ENCODE results near the gene CD302. TPM values are rescaled to one million over a fixed set of nuclear protein-coding genes. Genes with fewer than 3 reads are reported as not detected.
"Not testable (repeated sequence)": the region's sequence is repeated elsewhere in the genome, so short reads cannot be mapped to it uniquely, and the experiment has no call there.

CD302 gene
- total RNA-seq, 1 donor from 2014 or later = 19.7 TPM

DNA sequence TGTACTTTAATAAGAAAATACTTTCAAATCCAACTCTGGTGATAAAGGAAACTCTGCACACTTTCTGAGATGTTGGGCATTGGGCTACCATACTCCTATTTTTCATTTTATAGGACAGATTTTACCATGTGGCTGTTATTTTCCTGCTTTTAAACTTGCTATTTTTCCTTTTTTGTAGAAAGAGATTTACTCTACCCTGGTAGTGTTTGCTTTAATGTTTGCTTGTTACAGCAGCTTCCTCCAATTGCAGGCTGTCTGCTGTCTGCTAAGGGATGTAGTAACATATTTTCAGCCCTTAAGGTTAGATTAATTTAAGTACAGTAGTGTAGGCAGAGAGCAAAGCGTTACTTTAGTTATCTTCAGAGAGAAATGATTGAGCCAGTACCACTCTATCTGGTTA is 47.1 kb downstream of the CD302 start:
- no peak for DNase-seq (ENCODE audit: low spot score)

DNA sequence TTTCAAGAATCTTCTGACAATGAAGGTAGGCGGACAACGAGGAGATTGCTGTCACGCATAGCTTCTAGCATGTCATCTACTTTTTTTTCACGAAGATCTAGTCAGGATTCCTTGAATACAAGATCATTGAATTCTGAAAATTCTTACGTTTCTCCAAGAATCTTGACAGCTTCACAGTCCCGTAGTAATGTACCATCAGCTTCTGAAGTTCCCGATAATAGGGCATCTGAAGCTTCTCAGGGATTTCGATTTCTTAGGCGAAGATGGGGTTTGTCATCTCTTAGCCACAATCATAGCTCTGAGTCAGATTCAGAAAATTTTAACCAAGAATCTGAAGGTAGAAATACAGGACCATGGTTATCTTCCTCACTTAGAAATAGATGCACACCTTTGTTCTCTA is 49.9 kb downstream of the CD302 start:
- no peak for DNase-seq (ENCODE audit: low spot score)

DNA sequence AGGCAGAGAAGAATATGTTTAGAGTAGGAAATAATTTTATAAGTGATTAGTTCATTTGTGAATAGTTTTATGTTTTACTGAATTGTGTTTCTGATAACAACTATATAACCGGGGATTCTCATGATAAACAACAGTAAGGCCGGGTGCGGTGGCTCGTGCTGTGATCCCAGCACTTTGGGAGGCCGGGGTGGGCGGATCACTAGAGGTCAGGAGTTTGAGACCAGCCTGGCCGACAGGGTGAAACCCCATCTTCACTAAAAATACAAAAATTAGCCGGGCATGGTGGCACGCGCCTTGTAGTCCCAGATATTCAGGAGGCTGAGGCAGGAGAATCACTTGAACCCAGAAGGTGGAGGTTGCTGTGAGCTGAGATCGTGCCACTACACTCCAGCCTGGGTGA is 52.8 kb downstream of the CD302 start:
- DNase-seq (ENCODE audit: low spot score) = not testable (repeated sequence)

DNA sequence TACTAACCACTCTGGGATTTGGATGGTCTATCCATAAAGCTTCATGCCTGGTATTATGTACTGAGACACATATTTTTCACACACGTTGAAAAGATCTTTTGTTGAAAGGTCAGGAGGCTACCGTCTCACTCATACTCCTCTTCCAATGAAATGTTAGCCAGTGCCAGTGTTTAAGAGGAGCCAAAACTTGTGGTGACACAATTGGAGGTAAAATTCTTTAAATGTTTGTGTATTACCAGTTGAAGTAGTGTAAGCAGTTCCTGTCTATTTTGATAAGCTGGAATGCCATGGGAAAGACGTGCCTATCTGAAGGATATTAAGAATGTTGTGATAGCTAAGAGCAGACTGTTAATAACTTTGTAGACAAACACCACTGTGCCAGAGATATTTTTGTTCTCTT is 53.6 kb downstream of the CD302 start:
- DNase-seq (ENCODE audit: low spot score) = no peak

DNA sequence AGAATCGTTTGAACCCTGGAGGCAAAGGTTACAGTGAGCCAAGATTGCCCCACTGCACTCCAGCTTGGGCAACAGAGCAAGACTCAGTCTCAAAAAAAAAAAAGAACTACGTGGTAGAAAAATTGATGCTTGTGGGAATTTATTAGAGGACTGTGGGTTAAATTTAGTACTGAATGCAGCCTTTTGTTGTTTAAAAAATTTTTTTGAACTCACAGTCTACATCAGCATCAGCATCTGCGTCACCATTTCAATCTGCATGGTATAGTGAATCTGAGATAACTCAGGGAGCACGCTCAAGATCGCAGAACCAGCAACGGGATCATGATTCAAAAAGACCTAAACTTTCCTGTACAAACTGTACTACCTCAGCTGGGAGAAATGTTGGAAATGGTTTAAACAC is 55.2 kb downstream of the CD302 start:
- no peak for DNase-seq (ENCODE audit: low spot score)

DNA sequence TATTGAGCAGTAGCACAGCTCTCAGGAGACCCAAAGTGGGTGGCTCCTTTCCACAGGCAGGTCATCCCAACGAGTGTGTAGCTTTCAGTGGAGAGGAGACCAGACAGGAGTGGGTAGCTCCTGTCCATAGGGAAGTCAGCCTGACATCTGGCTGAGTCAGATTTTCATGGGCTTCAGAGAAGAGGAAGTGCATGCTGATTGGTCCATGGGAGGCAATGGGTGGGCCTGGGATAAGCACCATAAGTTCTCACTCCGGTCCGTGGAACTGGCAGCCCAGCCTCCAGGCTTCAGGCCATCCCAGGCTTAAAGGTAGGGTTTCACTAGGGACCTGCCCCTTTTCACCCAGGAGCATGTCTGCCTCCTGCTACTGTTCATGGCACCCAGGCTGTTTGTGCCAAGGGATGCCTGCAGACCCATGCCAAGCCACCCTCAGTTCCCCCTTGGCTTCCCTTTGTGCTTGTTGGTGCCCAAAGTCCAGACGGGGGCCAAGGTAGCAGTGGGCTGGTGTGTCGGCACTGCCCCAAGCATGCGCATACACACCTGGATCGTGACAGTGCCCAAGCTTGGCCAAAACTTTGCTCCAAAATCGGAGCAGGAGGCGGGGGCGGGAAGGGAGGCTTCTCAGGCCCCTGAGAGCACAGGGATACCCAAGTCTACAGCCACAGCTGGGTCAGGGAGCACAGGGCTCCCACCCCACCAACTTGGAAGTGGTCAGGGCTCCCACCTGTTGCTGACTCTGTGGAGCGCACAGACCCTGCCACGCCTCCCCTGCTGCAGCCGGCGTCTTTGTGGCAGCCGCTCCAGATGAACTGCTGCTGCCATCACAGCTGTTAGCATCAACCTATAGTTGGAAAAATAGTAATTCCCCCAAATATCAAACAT is 59.3 kb downstream of the CD302 start:
- DNase-seq (ENCODE audit: low spot score) = no peak

DNA sequence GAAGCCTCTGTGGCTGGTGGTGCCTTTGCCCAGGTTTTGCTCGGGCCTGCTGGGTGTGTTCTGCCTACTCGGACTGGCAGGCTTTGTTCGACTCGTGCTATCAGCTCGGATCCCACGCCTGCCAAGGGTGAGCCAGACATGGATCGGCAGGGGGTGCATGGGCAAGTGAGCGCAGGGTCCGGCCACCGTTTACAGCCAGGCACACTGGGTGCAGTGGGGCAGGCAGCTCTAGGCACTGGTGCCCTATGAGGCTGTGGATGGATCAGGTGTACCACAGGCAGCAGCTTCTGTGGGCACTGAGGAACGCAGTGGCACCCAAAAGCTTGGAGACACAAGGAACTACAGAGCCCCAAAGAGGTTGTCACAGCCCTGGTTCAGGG is 60.1 kb downstream of the CD302 start:
- DNase-seq (ENCODE audit: low spot score) = no peak

DNA sequence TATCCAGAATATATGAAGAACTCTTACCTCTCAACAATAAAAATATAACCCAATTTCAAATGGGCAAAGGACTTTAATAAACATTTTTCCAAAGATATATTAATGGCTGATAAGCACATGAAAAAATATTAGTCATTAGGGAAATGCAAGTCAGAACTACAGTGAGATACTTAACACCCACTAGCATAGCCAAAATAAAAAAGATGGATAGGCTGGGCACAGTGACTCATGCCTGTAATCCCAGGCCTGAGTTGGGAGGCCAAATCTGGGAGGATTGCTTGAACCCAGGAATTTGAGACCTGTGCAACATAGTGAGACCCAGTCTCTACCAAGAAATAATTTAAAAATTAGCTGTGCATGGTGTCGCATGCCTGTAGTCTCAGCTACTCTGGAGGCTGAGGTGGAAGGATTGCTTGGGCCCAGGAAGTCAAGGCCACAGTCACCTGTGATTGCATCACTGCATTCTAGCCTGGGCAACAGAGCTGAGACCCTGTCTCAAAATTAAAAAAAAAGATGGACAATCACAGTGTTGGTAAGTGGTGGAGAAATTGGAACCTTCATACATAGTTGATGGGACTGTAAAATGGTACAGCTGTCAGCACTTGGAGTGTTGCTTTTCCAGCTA is 60.6 kb downstream of the CD302 start:
- DNase-seq (ENCODE audit: low spot score) = no peak

DNA sequence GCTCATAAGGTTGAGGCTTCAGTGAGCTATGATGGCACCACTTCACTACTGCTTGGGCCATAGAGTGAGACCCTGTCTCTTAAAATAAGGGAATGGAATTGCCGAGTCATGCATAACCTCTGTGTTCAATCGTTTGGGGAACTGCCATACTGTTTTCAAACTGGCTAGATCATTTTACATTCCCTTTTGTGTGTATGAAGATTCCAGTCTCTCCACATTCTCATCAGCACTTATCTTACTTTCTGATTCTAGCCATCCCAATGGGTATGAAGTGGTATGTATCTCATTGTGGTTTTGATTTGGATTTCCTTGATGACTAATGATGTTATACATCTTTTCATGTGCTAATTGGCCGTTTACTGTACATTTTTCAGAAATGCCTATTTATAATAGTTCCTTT is 62.0 kb downstream of the CD302 start:
- DNase-seq (ENCODE audit: low spot score) = no peak

DNA sequence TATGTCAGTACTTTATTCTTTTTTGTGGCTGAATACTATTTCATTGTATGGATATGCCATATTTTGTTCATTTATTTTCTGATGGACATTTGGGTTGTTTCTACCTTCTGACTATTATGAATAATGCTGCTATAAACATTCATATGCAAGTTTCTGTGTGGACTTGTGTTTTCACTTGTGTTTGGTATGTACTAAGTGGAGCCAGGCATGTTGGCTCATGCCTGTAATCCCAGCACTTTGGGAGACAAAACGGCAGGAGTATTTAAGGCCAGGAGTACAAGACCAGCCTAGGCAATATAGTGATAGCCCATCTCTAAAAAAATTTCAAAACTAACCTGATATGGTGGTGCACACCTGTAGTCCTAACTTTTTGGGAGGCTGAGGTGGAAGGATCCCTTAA is 62.4 kb downstream of the CD302 start:
- no peak for DNase-seq (ENCODE audit: low spot score)

DNA sequence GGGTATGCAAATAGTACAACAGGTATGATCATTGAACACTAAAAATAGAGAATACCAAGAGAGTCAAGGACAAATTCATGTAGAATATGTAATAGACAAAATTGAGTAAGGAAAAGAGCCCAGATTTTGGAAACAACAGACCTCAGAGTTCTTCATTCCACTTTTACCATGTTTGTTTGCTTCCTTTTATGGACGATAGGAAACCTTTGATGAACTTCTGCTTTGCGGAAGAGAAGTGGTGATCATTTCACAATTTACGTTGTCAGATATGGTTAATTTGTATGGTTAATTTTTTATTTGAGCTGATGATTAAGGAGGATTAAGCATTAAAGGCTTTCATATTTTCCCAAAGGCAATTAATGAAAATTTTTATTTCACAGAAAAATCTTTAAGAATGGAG is 69.4 kb downstream of the CD302 start:
- DNase-seq (ENCODE audit: low spot score) = no peak

DNA sequence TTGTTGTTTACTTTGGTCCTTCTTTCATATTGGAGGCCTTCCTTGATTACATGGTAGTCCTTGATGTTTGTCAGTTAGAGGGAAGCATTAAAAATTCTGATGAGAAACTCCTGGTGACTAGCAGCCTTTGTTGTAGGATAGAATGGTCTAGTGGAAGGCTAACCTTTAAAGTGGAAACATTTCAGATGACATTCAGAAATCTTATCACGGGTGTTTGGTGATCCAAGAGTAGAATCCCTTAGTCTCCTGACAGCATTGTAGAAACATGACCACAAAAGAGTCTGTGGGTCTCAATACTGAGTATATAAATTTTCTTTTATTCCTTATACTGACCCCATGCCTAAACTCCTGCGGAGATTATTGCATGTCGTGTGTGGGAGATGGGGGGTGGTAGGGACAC is 72.3 kb downstream of the CD302 start:
- no peak for DNase-seq (ENCODE audit: low spot score)

DNA sequence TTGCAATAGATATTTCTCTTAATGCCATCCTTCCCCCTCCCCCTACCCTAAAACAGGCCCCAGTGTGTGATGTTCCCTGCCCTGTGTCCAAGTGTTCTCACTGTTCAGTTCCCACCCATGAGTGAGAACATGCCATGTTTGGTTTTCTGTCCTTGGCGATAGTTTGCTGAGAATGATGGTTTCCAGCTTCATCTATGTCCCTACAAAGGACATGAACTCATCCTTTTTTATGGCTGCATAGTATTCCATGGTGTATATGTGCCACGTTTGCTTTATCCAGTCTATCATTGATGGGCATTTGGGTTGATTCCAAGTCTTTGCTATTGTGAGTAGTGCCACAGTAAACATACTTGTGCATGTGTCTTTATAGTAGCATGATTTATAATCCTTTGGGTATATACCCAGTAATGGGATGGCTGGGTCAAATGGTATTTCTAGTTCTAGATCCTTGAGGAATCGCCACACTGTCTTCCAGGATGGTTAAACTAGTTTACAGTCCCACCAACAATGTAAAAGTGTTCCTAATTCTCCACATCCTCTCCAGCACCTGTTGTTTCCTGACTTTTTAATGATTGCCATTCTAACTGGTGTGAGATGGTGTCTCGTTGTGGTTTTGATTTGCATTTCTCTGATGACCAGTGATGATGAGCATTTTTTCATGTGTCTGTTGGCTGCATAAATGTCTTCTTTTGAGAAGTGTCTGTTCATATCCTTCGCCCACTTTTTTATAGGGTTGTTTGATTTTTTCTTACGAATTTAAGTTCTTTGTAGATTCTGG is 73.0 kb downstream of the CD302 start:
- not testable (repeated sequence) for DNase-seq (ENCODE audit: low spot score)

DNA sequence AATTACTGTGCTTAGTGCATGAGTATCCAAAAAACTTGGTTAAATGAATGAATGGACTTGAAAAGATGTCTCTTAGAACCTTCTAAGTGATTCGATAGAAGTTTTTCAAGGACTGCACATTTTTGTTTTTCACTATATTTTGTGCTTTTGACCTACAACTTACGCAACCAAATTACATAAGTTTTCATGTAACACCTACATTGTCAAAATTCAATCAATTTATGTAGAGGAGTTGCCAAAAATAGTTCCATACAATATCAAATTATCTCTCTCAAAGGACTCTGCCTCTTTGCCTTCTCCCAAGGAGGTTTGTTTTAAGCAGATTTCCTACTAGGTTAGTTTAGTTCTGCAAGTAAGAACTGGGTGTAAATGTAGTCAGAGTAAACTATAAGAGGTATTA is 75.4 kb downstream of the CD302 start:
- DNase-seq (ENCODE audit: low spot score) = no peak

DNA sequence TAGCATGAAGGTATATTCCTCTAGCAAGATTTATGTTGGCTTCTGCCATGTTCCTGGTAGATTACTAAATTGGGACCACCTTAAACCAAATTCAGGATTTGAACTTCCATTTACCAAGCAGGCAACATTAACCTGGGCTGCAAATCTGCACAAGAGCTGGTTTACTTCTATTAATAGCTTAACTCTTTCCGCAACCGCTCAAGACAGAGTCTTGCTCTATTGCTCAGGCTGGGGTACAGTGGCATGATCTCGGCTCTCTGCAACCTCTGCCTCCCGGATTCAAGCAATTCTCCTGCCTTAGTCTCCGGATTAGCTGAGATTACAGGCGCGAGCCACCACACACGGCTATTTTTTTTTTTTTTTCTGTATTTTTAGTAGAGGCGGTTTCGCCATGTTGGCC is 77.3 kb downstream of the CD302 start:
- no peak for DNase-seq (ENCODE audit: low spot score)

Other genes starting within 250 kb of the CD302 start
- 108 TPM for gene BAZ2B, start 181.7 kb downstream of the CD302 start, total RNA-seq (ENCODE audit: insufficient read depth, low replicate concordance)
- gene MARCHF7, start 85.7 kb downstream of the CD302 start, total RNA-seq (ENCODE audit: insufficient read depth, low replicate concordance) = 119 TPM
- 19.7 TPM for gene LY75, start 106.5 kb upstream of the CD302 start, total RNA-seq (ENCODE audit: insufficient read depth, low replicate concordance)